Globus pallidus (tissue), 1 donor: ENCODE data around the gene PIK3C2G.
"Not testable (repeated sequence)": the region's sequence is repeated elsewhere in the genome, so short reads cannot be mapped to it uniquely, and the experiment has no call there.

Experiments
- DNase-seq: peaks from one replicate; pipeline ENCODE4 v3.0.0-alpha.2; 2015; ENCODE audit warnings: low spot score

Gene PIK3C2G

GRCh38 chr12:18472304-18472703, 211.0 kb downstream of the PIK3C2G start:
- no peak for DNase-seq

DNA sequence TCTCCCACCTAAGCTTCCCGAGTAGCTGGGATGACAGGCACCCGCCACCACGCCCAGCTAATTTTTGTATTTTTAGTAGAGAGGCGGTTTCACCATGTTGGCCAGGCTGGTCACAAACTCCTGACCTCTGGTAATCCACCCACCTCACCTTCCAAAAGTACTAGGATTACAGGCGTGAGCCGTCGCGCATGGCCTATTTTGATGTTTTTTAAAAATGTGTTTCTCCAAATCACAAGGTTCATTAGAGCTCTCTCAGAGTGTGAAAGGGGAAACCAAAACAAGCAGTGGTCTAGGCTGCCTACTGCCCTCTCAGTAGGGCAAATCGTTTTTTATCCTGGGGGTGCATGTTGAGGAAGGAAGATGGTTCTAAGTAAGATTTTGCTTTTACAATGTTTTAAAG, 211.5 kb downstream of the PIK3C2G start:
- DNase-seq, result no peak

DNA sequence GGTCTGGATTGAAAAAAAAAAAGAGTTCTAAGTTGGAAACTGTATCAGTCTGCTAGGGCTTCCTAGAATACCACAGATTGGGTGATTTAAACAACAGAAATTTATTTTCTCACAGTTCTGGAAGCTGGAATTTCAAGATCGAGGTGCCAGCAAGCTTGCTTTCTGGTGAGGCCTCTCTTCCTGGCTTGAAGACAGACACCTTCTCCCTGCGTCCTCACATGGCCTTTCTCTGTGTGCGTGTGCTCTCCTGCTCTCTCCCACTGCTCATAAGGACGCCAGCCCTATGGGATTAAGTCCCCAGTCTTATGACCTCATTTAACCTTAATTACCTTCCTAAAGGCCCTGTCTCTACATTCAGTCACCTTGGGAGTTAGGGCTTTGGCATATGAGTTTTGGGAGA, 215.5 kb downstream of the PIK3C2G start:
- no peak for DNase-seq

- DNase-seq, result no peak
Observed at GRCh38 chr12:18479256-18479655, 217.9 kb downstream of the PIK3C2G start.

DNA sequence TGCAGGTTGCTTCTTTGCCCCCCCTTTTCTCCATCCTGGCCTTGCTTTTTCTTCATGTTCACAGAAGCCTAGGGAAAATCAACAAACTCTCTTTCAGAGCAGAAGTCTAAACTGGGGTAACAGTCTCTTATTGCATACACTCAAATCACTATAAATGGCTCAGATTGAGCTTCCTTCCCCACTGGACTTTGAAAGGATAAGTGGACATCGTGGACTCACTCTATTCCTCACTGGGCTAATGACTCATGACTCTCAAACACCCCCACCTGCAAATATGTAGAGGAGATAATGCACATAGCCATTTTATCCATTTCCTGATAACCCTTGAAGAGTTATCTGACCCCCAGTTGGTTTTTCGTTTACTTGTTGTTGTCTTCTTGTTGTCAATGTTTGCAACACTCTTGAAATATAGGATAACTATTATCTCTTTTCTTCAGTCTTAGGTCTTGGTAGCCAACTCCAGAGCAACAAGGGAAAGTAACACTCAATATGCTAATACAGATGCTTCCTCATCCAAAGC, 221.3 kb downstream of the PIK3C2G start:
- DNase-seq, result no peak

DNA sequence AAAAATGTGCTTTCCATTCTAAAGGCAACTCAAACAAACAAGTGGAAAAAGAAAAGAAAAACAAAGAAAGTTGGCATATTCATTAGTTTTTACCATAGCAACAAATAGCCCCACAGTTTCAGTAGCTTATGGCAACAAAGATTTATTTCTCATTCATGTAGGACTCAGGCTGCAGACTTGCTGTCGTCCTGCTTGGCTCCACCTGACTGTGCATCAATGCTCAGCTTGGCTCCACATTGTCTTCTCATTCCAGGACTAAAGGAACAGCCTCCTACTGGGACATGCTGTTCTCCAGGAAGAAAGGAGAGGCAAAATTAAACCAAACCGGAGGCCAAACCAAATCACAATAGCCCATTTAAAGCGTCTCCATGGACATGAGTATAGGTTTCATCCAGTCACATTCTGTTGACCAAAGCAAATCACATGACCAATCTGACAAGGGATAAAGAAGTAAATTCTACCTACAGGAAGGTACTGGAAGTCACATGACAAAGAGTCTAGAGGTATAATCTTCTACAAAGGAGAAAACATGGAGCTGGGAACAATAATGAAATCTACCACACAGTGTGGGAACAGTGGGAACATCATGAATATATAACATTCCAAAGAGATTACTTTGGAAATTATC, 222.5 kb downstream of the PIK3C2G start:
- DNase-seq, result peak; percentile 73

DNA sequence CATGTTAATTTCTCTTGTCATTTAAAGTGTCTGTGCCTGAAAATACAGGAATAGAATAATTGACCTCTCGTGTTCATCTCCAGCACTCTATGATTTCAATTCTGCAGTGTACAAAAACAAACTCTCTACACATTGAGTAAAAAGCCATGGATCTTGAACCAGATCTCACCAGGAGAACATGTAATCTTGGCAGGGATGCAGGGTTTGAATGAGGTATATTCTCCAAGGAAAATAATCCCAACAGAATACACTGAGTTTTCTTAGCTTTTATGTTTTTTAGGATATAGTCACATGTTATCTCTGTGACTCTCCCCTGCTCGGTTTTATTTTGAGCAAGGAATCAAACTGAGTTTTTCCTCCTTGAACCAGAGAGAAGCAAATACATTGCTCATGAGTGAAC, 224.7 kb downstream of the PIK3C2G start:
- DNase-seq, result no peak

DNA sequence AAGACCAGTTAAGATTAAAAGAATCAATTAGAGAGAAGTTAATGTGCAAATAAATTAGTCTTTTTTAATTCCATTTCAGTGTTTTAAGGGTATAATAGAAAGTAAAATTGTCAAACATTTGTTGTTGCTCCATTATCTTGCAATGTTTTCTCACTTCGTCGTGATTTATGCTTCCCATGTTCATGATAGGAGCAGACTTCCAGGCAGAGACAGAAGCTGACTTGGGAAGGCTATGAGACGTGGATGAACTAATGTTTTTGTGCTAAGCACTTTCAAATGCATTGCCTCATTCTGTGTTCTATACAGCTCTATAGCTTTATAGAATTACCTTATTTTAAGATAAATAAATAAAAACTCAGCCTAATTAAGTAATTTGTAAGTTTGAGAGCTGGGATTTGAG, 226.2 kb downstream of the PIK3C2G start:
- DNase-seq, result no peak

- DNase-seq, result no peak
Observed at GRCh38 chr12:18492372-18493025, 231.2 kb downstream of the PIK3C2G start.

DNA sequence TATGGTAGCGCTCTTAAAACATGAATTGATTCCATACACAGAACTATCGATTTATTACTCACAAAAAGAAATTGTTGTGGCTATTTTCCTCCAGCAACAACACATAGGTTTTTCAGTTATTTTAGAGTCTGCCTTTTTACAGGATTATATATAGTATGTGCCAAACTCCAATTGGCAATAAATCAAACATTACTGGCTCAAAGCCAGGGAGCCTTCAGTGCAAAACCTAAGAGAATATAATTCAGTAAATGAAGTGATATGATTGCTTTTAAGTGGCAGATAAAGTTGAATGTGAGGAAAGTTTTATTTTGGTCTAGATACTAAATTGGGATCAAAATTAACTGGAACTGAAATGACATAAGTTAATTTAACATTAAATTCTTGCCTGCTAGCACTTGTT, 234.8 kb downstream of the PIK3C2G start:
- DNase-seq, result no peak

DNA sequence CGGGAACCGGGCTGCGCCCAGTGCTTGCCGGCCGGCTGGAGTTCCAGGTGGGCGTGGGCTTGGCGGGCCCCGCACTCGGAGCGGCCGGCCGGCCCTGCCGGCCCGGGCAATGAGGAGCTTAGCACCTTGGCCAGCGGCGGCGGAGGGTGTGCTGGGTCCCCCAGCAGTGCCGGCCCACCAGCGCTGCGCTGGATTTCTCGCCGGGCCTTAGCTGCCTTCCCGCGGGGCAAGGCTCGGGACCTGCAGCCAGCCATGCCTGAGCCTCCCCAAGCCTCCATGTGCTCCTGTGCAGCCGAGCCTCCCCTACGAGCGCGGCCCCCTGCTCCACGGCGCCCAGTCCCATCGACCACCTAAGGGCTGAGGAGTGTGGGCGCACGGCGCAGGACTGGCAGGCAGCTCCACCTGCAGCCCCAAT, 238.8 kb downstream of the PIK3C2G start:
- DNase-seq, result not testable (repeated sequence)

GRCh38 chr12:18500736-18501135, 239.4 kb downstream of the PIK3C2G start:
- not testable (repeated sequence) for DNase-seq

GRCh38 chr12:18502422-18502968, 241.2 kb downstream of the PIK3C2G start:
- DNase-seq, result no peak

- no peak for DNase-seq
Observed at GRCh38 chr12:18521461-18521860, 260.1 kb downstream of the PIK3C2G start.

DNA sequence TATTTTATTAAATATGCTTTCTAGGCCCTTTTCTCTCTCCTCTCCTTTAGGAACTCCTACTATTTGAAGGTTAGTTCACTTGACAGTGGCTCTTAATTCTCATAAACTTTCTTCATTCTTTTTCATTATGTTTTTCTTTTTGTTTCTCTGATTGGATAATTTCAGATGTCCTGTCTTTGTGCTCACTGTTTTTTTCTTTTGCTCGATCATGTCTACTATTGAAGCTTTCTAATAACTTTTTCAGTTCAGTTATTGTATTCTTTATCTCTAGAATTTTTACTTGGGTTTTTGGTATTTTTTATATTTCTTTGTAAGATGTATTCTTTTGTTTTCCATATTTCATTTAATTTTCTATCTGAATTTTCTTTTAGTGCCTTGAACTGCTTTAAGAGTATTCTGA, 261.5 kb downstream of the PIK3C2G start:
- DNase-seq, result no peak

GRCh38 chr12:18542497-18542896, 281.2 kb downstream of the PIK3C2G start:
- DNase-seq, result not testable (repeated sequence)

DNA sequence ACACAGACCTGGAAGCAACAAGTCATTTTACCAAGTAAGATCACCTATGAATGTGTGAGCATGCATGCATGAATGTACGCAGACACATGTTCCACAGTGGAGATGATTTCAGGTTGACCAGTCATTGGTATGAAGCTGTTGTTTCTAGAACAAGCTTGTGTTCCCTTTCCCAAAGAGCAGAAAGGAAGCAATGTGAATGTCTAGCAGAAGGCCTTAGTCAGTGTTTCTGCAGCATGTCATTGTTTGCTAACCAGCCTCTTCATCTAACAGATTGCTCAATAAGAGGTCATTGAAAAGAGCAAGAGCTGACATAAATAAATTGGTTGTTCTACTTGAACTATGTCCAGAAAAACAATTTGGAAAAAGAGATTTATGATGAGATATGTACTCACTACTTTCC, 285.1 kb downstream of the PIK3C2G start:
- no peak for DNase-seq

GRCh38 chr12:18549598-18549997, 288.3 kb downstream of the PIK3C2G start:
- DNase-seq, result no peak

- no peak for DNase-seq
Observed at GRCh38 chr12:18551106-18551505, 289.8 kb downstream of the PIK3C2G start.

GRCh38 chr12:18551701-18552100, 290.4 kb downstream of the PIK3C2G start:
- DNase-seq, result no peak

GRCh38 chr12:18552829-18553228, 291.5 kb downstream of the PIK3C2G start:
- DNase-seq, result no peak

GRCh38 chr12:18556161-18556560, 294.8 kb downstream of the PIK3C2G start:
- no peak for DNase-seq

DNA sequence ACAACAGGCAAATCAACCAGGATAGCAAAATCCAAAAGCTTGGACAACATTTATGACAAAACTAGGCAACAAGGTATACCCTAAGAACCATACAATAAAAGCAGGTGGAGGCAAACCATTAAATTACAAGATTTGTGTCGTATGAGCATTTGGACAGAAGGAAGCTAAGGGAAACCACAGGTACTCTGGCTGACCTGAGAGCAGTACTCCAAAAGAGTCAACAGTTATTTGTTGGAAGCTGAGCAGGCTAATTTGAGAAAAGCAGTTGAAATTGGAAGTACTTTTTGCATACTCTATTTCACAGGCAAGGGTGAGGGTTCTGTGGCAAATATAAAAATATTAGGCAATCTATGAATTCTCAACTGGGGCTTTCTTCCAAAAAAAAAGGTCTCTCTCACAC, 297.9 kb downstream of the PIK3C2G start:
- no peak for DNase-seq
